GM21737 (cell line): ENCODE data around the gene ETV3.
"Not testable (repeated sequence)": the region's sequence is repeated elsewhere in the genome, so short reads cannot be mapped to it uniquely, and the experiment has no call there.

Experiments used
- ATAC-seq: cut with Tn5 transposase; IDR thresholded peaks from one replicate; pipeline ENCODE4 v1.9.1; 2021; ENCODE audit warnings: mild to moderate bottlenecking, moderate library complexity; ENCODE audit not compliant: unreplicated experiment

The ETV3 gene

DNA sequence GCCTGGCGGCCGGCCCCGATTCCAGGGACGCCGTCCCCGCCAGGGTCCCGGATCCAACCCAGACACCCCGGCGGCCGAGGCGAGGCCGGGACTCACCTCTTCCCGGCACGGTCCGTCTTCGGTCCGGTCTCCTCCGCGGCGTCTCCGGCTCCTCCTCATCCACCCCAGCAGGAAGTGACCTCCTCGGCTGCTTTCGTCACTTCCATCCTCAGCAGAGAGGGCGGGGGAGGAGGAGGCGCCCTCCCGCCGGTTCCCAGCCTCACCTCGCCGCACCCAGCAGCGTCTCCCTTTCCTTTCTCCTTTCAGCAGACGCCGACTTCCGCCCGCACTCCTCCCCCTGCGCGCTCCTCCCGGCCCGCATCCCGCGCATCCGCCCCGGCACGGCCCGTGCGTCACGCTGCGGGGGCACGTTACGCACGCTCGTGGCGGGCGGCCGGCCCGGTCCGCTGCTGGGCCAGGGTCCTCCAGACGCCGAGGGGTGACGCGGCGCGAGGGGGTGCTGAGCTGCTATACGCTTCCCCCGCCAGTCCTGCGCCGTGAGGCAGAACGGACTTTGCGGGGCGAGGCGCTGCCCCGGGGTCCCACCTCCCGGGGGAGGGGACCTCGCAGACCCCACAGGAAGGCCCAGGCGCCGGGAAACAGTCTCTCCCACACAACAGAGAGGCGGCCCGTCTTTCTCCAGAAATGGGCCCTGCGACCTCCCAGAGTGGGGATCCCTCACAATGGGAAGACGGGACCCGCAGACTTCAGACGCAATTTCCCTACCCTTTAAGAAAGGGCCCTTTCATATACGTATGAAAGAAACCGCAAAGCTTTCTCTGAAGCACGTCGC, at the start of gene ETV3:
Gene ETV3 (minus strand): TSS at position 176 of the 832 bp plus-strand sequence. CDS start 2,043 bp downstream, outside the sequence.
- ATAC-seq, result peak; percentile 86

DNA sequence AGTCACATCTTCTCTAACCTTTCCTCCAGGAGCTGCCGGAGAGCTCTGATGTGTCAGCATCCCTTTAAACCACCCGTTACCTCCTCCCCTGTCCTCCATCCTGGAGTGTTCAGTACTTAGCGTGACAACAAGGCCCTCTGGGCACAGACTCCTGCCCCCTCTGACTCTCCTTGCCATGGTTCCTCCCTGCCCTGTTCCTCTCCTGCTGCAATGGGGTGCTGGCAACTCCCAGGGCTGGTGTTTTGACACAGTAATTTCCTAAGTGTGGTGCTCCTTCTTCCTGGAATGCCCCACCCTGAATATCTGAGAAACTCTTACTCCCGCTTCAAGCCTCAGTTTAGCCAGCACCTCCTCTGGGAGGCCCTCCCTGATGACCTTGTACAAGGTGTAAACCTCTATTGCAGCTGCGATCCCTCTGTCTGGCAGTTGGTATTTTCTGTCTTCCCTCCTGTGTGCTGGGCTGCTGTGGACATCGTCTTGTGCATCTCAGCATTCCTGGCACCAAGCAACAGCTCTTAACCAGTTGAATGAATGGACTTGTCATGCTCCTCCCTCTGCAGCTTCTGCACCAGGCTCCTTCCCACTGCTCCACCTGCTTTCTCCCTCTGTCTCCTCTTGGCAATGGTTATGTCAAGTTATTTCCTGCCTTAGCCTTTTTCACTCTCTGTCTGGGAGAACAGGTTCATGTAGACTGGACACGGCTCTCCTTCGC, 48.2 kb upstream of the ETV3 start:
- no peak for ATAC-seq

DNA sequence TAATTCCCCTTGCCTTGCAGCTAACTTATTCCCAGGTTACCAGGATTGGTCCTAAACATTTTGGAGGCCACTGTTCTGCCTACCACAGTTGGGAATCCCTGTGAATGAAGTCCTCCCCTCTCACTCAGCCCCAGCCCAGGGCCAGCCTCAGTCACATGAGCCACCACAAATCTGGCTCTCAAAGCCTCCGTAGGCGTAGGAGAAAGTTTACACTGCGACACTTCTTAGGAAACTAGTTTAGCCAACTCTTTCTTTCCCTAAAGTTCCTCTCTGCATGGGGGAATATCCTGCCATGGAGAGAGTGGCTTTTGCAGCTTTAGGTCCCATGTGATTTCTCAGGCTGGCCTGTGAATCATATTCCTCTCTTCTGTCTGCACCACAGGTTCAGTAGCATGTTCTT, 45.7 kb upstream of the ETV3 start:
- no peak for ATAC-seq

DNA sequence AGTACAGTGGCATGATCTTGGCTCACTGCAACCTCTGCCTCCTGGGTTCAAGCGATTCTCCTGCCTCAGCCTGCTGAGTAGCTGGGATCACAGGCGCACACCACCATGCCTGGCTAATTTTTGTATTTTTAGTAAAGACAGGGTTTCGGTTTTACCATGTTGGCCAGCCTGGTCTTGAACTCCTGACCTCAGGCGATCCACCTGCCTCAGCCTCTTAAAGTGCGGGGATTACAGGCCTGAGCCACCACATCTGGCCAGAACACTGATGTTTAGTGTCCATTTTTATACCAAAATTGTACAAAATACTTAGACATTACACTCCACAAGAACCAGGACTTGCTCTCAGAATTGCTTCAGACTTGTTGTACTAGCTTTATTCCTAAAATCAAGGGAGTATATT, 44.2 kb upstream of the ETV3 start:
- ATAC-seq, result not testable (repeated sequence)

DNA sequence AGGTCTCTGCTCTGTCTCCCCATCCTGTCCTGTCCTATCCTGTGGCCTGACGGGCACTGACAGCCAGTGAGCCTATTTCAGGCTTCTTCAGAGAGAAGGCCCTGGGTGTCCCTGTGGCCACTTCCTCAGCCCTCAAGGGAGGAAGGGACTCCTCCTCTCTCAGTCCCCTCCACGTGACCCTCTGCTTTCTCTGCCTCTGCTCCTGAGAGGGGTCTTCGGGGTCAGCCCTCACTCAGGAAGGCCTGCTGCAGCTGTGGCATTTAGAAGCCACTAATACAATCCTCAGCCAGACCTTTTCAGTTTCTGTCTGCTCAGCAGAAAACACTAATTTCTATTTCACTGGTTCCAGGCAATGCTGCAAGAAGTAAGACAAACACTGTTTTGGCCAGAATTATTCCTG, 43.6 kb upstream of the ETV3 start:
- ATAC-seq, result peak; percentile 36

DNA sequence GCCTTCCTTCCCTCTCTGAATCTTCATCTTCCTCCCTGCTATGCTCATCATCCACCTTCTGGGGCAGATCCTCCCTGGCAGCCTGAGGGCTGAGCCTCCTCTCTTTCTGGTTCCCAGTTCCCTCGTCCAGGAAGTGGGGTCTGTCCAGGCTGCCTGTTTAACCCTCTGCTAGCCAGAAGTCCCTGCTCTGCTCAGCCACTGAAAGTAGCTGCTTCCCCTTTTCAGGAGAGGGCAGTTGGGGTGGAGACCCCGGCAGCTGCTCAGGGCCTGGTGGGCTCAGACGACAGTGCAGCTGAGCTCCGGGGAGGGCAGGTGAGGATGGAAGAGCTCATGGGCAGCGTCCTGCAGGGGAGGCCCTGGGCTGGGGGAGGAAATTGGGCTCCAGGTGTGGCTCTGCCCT, 43.1 kb upstream of the ETV3 start:
- peak; percentile 38 for ATAC-seq

DNA sequence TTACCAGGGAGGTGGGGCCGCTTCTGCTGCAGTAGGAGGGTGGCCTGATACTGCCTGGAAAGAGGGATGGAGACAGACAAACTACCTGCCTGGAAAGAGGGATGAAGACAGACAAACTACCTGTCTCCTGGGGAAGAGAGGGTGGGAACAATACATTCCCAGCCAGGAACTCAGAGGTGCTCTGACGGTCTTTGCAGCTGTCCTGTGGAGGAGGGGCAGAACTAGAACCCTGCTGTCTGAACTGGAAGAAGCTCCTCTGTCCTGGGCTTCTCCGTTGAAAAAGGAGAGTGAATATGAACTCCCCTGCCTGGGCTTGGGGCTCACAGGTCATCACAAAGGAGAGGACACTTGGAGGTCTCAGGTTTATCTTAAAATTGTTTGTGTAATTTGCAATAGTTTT, 40.3 kb upstream of the ETV3 start:
- no peak for ATAC-seq

DNA sequence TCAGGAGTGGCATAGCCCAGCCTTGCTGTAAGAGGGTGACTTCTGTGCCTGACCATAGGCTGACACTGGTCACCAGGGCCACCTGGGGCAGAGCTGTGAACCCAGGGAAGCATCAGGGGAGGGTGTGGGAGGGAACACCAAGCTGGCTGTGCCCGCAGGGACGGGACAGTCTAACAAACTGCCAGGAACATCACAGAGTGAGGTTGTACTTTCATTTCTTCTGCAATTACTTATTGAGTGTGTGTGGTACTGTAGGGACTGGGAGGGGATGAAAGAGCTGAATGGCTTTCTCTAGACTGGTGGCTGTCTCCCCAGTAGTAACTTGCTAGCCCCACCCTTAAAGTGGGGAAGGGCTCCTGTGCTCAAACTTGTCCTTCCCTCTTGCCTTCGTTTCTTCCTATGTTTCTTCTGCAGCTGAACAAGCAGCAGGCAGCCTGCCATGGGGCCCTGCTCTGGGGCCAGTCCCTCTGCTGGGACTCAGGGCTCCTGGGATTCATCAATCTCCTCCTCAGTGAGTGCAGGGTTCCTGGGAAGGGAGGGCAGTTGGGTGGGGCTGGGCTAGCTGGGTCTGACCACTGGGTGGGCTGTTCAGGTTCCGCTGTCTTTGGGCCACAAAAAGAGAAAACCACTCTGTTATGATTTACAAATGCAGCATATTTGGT, 39.7 kb upstream of the ETV3 start:
- no peak for ATAC-seq

DNA sequence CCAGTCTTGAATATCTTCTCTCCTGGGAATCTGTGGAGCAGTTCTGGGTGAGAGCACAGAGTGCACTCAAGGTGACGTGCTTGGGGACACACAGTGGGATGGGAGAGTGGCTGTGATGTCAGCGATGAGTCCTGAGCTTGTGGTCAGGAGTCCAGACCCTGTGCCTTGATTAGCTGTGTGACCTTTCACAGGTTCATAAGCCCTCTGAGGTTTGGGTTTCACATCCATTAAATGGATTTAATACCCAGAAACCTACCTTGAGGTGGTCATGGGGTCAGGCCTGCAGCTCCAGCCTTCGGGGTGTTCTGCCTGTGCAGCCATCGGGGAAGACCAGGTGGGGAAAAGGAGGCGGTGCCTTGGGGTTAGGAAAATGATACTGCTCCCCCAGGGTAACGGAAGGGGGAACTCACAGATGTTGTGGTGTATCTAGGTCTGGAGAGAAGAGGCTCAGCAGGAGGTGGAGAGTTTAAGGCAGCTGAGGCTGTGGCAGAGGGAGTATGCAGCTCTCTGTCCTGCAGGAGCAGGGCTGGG, 38.5 kb upstream of the ETV3 start:
- no peak for ATAC-seq

DNA sequence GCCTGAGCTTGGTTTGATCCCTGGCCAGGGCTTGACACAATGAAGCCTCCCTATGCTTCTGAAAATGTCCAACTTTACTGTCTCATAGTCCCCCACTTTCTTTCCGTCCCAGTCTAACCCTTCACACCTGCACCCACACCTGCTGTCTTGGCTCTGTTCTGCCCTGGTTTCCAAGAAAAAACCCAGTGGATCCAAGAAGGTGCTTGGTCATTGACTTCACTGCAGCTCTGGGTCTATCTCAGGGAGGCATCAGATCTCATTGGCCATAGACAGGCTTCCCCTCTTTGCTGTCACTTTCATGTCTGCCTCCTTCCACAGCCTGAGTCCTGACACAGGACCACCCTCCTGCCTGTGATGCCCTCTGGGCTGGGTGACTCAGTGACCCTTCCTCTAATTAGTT, 37.8 kb upstream of the ETV3 start:
- ATAC-seq, result no peak

DNA sequence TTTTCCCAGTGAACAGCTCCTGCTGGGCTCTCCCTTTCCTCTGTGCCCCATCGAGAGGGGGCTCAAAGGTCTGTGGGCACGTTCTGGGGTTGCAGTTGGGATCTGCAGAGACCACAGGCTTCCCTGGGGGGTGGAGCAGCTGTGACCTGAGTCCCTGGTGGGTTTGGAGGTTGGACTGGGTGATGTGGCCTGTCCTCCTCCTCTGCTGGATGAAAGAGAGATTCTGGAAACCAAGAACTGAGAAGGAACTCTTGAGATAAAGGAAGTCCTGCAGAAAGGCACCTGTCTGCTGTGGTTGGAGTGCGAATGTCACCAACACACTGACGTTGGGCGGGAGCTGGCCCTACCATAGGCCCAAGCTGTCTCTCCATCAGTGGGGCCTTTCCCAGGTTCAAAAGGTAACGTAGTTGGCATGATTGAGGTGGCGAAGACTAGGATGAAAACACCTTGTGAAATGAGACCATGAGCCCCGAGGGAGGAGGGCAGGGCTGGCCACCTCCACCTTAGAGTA, 35.8 kb upstream of the ETV3 start:
- no peak for ATAC-seq

DNA sequence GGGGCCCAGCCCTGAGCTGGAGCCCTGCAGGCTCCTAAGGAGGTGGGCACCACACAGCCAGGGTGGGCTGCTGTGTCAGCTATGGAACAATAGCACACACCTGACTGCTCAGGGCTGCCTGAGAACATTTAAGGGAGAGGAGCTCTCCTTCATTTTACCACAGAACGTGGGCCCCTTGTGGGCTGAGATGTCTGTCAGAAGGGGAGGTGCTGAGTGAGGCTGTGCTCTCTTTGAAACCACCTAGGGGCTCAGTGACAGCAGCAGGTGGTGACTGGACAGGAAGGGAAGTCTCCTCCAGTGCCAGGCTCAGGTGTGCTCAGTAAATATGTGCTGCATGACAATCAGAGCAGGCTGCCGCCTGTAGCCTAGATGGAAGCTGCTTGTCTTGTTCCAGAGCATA, 35.0 kb upstream of the ETV3 start:
- not testable (repeated sequence) for ATAC-seq

DNA sequence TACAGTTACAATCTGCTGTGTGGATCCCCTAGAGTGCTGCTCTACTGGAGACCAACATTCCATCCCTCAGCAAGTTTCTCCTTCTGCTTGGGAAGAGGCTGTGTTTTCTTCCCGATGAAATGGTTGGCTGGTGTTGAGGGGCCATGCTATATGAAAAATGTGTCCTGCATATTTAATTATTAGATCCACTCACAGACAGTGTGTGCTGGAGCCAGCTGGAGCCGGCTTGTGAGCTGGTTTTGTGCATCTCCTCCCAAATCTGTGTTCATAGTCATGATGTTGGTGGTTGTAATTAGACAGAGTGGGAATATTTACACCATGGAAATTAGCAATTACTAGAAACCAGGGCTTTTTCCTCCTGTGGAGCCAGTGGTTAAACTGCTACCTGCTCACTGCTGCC, 34.4 kb upstream of the ETV3 start:
- ATAC-seq, result not testable (repeated sequence)

DNA sequence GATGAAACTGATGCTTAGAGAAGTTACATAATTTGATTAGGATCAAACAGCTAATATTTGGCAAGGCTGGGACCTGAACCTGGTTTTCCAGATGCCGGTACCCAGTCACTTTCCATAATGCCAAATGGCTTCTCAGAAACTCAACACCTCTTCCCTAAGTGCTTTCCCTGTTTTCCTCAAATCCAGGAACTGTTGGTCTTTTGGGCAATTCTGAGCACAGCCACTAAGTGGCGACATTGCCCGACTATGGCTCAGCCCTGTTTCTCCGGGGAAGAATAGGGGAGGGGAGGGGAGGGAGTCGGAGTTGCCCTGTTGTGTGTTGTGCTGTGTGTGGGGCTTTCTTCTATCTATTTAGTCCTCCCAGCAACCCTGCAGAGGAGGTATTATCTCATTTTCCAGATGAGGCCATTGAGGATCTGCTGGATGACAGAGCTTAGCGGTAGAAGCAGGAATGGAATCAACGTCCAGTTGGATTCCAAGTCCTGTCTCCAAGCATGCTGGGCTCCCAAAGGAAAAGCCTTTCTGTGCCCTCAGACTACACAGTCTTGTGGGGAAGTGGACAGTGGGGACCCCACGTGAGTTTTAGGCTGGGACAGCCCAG, 33.8 kb upstream of the ETV3 start:
- ATAC-seq, result not testable (repeated sequence)

DNA sequence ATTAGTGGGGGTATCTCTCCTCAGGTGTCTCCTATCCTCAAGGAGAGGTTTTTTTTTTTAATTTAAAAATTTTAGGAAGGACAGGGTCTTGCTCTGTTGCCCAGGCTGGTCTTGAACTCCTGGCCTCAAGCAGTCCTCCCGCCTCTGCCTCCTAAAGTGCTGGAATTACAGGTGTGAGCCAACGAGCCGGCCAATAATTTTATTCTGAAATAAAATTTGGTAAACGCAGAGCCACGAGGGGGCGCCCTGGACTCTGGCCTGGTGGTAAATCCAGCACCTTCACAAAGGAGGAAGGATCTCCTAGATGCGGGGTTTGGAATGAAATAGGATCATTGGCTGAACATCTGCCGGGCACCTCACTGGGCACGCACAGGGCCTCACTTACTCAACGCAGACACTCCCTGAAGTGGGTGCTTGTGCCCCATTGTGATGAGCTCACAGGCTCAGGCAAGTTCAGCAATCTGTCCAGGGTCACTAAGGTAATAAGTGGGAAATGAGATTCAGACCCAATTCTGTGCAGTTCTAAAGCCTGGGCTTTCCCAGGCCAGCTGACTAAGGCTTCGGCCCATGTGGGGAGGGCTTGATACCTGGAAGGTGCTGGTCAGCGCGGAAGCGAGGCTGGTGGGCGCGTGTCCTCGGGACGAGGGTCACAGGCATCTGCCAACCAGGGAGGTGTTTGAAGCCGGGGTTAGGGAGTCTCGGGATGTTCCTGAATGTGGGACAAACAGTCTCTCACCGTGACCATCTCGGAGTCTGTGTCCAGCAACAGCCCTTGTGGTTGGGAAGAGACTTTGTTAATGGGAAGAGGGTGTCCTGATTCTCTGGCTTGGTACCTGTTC, 32.7 kb upstream of the ETV3 start:
- ATAC-seq, result no peak

DNA sequence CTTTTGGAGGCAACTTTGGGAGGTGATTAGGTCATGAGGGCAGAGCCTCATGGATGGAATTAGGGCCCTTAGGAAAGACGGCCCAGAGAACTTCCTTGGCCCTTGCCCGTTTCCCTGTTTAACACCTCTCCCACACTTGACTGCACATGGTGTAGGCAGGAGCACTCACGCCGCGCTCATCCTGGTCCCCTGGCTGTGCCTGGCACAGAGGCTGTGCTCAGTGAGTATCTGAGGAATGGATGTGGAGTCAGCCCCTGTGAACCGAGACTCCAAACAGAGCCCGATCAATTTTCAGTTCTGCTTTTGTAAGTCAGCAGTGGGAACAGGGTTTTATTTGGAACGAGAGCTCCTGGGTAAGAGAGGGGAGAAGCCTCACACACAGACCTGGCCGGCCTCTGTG, 29.8 kb upstream of the ETV3 start:
- no peak for ATAC-seq

DNA sequence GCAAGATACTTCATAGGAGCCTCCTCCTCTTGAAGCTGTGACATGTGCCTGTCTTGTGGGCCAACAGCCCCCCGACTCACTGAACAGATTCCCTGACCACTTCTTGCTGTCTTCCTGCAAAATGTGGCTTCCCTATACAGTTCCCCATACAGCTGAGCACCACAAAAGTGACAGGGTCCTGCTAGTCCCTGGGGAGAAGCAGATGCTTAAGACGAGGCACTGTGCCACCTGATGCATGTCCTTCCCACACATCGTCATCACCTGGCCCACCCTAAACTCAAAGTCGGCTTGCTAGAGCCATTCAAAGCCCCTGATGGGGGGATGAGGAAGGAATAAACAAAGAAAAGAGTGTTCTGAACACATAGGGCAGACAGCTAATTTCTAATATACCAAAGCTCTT, 29.2 kb upstream of the ETV3 start:
- no peak for ATAC-seq

DNA sequence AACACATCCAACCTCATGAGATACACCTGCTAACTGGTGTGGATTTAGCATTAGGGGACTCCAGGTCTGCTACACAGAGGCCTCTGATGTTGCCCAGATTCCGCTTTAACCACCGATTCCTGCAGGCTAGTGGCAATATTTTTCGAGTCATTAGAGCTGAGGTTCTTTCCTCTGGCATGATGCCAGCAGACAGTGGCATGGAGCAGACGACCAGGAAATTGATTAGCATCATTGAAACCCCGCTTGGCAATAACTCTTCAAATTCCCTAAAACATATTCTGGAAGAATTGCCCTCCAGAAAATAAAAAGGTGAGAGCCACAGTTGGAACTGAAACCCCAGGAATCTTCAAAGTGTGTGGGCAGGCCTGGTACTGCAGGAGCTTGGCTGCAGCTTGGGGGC, 28.4 kb upstream of the ETV3 start:
- no peak for ATAC-seq

DNA sequence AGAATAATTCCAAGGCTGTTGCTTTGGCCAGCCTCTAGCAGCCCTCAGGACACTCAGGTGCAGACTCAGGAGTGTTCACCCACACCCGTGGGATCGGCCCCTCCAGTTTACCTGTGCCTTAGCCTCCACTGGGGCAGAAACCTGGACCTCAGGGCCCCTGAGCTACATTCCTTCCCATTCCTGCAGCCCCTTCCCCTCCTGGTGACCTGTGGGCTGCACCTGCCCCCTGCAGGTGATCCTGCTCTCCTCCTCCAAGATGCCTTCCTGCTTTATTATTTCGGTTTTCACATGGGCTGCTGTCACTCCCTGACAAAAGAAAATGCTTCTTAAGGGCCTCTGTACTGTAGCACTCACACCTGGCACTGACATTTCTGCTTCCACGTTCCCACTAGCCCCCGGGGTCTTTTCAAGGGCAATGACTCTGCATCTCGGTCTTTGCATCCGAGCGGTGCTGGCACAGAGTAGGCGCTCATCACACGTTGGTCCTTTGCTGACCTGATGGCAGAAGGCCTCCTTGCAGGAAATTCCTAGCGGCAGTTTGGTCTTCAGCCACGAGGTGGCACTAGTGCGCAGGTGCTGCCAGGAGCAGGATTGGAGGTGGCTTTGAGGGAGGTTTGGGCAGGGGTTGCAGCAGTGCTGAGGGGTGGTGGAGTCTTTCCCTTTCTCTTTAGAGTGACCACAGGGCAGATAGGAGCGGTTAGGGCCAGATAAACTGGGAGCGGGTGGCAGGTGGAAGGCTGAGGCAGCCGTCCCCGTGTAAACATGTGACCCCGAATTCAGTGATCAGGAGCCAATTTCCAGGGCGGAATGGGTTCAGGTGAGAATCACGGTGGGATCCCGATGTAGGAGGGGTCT, 25.3 kb upstream of the ETV3 start:
- ATAC-seq, result no peak
